SIG-M5 treated with dmso at 0.1 percent for 504 hours (cell line): ENCODE data around the gene TAGLN.
"Not testable (repeated sequence)": the region's sequence is repeated elsewhere in the genome, so short reads cannot be mapped to it uniquely, and the experiment has no call there.

Source experiments
- DNase-seq: peaks from one replicate; lab custom pipeline; 2025; ENCODE audit not compliant: unreplicated experiment; lab: John Stamatoyannopoulos, UW

Gene TAGLN

DNA sequence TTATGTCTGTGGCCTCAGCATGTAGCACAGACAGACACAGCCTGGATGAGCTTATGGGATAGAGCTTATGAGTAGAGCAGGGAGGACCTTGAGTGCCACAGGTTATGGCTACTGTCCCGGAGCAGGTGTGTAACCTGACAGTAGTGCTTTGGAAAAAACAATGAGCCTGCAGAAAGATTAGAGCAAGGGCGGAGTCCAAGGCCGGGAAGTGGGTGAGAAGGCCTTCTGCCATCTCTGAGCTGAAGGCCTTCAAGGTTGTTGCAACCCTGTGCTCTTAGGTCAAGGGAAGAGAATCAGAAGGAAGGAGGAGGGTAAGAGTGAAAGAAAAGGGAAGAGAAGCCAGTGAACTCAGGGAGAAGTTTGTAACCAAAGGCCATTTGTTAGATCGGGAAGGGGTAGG lies 3.9 kb upstream of the TAGLN start:
- DNase-seq, result no peak

GRCh38 chr11:117195761-117196160 lies 3.4 kb upstream of the TAGLN start:
- DNase-seq, result no peak

DNA sequence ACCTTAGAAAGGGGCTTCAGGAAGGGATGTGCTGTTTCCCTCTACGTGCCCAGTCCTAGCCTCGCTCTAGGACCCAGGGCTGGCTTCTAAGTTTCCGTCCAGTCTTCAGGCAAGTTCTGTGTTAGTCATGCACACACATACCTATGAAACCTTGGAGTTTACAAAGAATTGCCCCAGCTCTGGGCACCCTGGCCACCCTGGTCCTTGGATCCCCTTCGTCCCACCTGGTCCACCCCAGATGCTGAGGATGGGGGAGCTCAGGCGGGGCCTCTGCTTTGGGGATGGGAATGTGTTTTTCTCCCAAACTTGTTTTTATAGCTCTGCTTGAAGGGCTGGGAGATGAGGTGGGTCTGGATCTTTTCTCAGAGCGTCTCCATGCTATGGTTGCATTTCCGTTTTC lies 2.2 kb upstream of the TAGLN start:
- DNase-seq, result no peak

DNA sequence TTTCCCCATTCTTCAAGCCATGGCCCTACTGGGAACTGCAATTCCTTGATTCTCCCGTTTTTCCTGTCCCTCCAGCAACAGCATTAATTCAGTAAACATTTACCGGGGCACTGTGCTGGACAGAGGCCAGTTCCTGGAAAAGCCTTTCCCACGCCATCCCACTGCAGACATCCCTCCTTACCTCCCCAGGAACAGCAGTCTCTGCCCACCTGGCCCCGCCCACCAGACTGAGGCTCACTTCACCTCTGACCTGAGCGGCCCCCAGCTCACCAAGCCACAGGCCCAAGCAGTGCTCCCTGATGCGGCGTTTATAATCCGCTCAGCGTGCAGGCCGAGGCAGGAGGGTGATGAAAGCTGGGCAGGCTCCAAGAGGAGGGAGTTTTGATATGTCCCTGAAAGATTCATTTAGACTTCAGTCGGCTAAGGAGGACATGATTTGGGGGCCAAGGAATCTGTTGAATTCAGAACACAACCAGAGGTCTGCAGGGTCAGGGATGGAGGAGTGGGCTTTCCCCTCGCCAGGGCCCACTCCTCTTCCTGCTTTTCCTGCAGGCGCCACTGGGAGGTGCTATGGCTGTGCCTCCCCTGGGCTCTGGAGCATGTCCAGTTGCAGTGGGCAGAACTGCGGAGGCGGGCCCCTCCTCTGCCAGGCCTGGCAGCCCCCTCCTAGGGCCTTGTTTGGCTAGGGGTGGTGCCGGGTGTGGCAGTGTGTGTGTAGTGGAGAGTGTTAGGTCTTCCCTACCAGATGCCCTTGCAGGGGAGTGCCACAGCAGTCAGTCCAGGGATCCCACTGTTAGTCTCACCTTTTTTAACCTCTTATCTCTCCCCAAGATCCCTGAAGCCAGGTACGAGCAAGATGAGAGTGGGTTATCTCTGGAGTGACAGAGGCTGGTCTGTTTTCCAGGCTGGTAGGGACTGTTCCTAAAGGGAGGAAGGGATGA lies 1.4 kb upstream of the TAGLN start:
- DNase-seq, result no peak

DNA sequence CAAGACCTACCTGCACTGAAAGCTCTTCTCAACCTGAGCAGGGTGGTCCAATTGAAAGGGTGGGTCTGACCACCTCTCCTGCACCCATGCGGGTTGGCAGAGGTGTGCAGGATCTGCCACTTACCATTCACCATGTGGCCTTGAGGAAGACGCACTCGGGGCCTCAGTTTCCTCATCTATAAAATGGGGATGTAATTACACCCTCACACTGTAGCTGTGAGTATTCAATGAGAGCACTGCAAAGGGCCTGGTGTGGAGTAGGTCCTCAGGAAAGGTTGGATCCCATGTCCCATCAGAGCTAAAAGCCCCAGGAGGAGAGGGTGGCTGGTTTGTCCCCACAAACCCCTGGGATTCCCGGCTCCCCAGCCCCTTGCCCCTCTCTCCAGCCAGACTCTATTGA lies 557 bp upstream of the TAGLN start:
- no peak for DNase-seq

GRCh38 chr11:117199916-117200812 lies 994 bp downstream of the TAGLN start:
- DNase-seq, result no peak

- no peak for DNase-seq
Measured at GRCh38 chr11:117200813-117201657, 1.9 kb downstream of the TAGLN start.

- DNase-seq, result no peak
Measured at GRCh38 chr11:117201658-117202305, 2.6 kb downstream of the TAGLN start.

- no peak for DNase-seq
Measured at GRCh38 chr11:117202386-117203068, 3.4 kb downstream of the TAGLN start.

DNA sequence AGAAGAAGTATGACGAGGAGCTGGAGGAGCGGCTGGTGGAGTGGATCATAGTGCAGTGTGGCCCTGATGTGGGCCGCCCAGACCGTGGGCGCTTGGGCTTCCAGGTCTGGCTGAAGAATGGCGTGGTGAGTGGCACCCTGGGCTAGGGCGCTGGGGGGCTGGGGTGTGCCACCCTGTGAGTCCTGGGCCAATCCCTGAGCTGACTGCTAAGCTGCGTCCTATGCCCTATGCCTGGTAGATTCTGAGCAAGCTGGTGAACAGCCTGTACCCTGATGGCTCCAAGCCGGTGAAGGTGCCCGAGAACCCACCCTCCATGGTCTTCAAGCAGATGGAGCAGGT lies 3.9 kb downstream of the TAGLN start:
- DNase-seq, result no peak

GRCh38 chr11:117204283-117205080 lies 5.3 kb downstream of the TAGLN start:
- DNase-seq, result no peak

DNA sequence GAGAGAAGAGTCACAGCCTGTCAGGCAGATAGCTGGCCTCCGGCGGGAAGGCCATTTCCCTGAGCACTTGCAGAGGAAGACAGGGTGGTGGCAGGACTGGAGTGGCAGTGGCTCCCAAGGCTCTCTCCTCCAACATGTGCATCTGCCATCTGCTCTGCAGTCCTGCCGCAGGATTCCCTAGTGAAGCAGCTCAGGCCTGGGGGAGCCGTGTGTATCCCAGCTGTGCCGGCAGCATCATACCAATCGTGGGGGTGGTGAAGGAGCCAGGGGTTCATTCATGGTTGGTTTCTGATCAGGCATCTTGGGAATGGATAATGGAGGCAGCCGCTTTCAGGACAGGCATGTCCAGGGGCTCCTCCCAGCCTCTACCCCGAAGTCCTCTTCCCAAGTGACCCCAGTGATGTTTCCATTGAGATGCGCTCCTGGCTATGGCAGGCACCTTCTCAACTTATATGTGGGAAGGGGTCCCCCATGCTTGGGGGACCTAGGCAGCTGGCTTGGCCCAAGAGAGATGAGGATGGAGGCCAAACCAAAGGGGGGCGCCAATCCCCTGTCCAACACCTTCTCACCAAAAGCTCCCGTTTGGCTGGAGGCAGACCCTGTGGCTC lies 6.1 kb downstream of the TAGLN start:
- DNase-seq, result no peak

DNA sequence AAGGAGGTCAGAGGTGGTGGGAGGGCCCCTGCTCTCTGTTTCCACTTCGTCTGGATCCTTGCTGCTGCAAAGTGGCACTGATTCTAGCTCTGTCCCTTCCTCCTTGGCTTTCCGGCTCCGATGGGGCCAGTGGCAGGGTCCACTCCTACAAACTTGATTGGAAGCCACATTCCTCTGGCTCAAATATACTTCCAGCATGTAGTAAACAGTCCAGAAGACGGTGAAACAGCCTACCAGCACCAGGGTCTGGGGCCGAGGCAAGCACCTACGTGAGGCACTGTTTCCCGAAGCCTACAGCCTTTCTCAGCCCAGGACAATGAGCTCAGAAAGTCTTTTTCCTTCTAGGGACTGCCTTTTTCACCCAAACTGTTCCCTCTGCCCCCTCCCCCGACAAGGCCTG lies 6.9 kb downstream of the TAGLN start:
- not testable (repeated sequence) for DNase-seq

- not testable (repeated sequence) for DNase-seq
Measured at GRCh38 chr11:117206859-117207258, 7.7 kb downstream of the TAGLN start.

DNA sequence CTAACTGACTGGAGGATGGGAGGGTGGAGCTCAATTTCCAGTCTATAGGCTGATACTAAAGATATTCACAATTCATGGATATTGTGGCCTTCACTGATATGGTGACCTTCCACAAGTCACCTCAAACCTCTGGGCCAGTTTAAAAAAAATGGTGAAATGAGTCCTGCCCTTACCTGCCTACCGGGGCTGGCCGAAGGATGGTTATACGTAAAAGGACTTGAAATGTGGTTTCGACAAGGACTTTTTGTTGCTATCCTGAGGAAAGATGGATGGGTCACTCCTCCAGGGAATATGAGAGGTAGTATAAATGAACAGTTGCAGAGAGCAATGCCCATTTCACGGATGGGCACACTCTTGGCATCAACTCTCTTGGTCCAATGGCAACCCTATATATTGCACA lies 8.3 kb downstream of the TAGLN start:
- not testable (repeated sequence) for DNase-seq

GRCh38 chr11:117208710-117209109 lies 9.5 kb downstream of the TAGLN start:
- not testable (repeated sequence) for DNase-seq

DNA sequence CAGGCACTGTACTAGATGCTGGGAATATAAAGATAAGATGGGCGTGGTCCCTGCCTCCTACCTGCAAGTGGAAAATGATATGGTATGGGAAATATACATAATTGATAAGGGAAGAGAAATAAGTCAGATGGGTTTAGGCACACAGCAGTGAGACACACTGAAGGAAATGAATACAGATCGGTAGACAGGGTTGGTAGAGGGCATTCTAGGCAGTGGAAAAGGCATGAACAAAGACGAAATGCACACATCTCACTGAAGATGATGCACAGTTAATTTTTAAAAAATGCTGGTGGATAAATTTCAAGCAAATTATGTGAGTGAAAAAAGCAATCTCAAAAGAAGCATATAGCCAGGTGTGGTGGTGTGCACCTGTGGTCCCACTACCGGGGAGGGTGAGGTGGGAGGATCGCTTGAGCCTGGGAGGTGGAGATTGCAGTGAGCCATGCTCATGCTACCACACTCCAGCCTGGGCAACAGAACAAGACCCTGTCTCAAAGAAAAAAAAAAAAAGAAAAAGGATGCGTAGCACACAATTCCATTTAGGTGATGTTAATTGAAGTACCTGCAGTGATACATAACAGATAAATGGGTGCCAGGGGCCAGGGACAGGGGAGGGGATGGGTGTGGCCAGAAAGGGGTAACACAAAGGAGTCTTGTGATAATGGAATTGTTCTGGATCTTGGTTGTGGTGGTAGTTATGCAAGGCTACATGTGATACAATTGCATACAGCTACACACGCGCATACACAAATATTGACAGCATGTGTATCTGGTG lies 10.4 kb downstream of the TAGLN start:
- DNase-seq, result not testable (repeated sequence)

GRCh38 chr11:117210620-117211019 lies 11.4 kb downstream of the TAGLN start:
- DNase-seq, result no peak
